Measurements from ENCODE around the gene OSBPL7. TPM values are rescaled to one million over a fixed set of nuclear protein-coding genes. Genes with fewer than 3 reads are reported as not detected.

OSBPL7 gene
- polyA plus RNA-seq, 1 donor (not counting 4 experiments of a cell fraction or from before 2014, with no cell fraction given), result 1.9 TPM

DNA sequence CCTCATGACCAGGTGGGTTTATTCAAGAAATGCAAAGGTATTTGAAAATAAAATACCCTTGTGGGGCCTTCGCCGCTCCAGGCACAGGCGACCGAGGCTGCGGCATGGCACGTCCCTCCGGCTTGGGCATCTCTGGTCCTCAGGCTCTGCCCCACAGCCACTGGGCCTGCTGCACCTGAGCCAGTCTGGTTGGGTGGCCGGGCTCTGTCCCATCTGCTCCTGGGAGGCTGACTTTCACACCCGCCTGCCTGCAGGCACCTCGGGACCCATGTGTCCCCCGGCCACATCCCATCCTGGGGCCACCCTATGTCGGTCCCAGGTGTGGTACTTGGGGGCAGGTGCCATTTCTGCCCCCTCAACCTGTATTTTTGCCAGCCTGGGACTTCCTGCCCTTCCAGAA is 20.9 kb downstream of the OSBPL7 start:
- Histone ChIP-seq H3K4me2 (ENCODE audit: control insufficient read depth, extremely low read depth, insufficient read depth, low read depth, low read length) (no peak overlapping the region), H3K36me3 (ENCODE audit: control insufficient read depth in 2 of 2, extremely low read depth in 1 of 2, insufficient read depth in 2 of 2, low read length in 2 of 2) (no peaks in the 10 kb centered on the region), H3K4me1 (ENCODE audit: control insufficient read depth, extremely low read depth, insufficient read depth, low read length) (no peaks in the 10 kb centered on the region), H2AFZ (ENCODE audit: control insufficient read depth, low read length) (no peak overlapping the region), H3K27ac (ENCODE audit: control insufficient read depth, insufficient read depth, low read length) (no peak overlapping the region), H3K9me3 (ENCODE audit: control insufficient read depth, low read depth, low read length) (no peaks in the 10 kb centered on the region), H3K4me3 (ENCODE audit: control insufficient read depth in 2 of 3, extremely low read depth in 1 of 3, insufficient read depth in 2 of 3, low read depth in 1 of 3, low read length in 3 of 3) (no peak overlapping the region), H3K27me3 (ENCODE audit: control insufficient read depth, extremely low read depth, insufficient read depth, low read length) (no peaks in the 10 kb centered on the region), H3K9me1 (ENCODE audit: control insufficient read depth, extremely low read depth, insufficient read depth, low read length) (no peaks in the 10 kb centered on the region), H3K9ac (ENCODE audit: control insufficient read depth, extremely low read depth, insufficient read depth, low read length) (no peak overlapping the region), H3K79me2 (ENCODE audit: control insufficient read depth, insufficient read depth, low read length) (no peaks in the 10 kb centered on the region), H4K20me1 (ENCODE audit: control insufficient read depth, extremely low read depth, insufficient read depth, low read length) (no peaks in the 10 kb centered on the region)
- TF ChIP-seq, protein P1, sequence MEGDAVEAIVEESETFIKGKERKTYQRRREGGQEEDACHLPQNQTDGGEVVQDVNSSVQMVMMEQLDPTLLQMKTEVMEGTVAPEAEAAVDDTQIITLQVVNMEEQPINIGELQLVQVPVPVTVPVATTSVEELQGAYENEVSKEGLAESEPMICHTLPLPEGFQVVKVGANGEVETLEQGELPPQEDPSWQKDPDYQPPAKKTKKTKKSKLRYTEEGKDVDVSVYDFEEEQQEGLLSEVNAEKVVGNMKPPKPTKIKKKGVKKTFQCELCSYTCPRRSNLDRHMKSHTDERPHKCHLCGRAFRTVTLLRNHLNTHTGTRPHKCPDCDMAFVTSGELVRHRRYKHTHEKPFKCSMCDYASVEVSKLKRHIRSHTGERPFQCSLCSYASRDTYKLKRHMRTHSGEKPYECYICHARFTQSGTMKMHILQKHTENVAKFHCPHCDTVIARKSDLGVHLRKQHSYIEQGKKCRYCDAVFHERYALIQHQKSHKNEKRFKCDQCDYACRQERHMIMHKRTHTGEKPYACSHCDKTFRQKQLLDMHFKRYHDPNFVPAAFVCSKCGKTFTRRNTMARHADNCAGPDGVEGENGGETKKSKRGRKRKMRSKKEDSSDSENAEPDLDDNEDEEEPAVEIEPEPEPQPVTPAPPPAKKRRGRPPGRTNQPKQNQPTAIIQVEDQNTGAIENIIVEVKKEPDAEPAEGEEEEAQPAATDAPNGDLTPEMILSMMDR (optimal IDR thresholded peaks at IDR 0.05 in 1 of 3, IDR thresholded peaks at IDR 0.05 in 1 of 3, conservative IDR thresholded peaks at IDR 0.05 in 1 of 3; ENCODE audit: extremely low read depth in 1 of 3, insufficient read depth in 2 of 3, low read length in 3 of 3), result no peak
- TF ChIP-seq EZH2 (IDR thresholded peaks at IDR 0.05; ENCODE audit: low read length), result no peak
- dilution Hi-C loops (cut with MboI; ENCODE audit: extremely low pct_ligation_motif_present, low sequenced_read_pairs), result no loop called here
- DNase-seq (ENCODE audit: low read depth, low spot score) (no peak), FAIRE-seq (no peak)

DNA sequence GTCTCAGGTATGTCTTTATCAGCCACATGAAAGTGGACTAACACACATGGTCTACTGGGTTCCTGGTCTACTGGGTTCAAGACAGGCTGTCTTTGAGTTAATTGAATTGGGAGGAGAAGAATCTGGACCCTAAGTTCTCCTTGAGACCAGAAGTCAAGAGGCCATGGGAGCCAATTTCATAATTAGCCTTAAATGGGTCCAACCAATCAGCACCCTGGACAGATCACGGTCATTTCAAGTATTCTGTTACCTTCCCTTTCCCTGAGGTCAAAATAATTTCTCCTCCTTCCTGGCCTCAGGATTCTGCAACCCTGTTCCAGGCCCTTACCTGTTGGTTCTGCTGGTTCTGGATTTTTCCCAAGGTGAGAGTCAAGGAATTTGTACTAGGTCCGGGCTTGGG is 23.8 kb downstream of the OSBPL7 start:
- no peak for TF ChIP-seq EZH2 (IDR thresholded peaks at IDR 0.05; ENCODE audit: low read length)
- TF ChIP-seq, protein P1 (optimal IDR thresholded peaks at IDR 0.05 in 1 of 3, IDR thresholded peaks at IDR 0.05 in 1 of 3, conservative IDR thresholded peaks at IDR 0.05 in 1 of 3; ENCODE audit: extremely low read depth in 1 of 3, insufficient read depth in 2 of 3, low read length in 3 of 3), result no peak
- Histone ChIP-seq H3K9me3 (ENCODE audit: control insufficient read depth, low read depth, low read length) (no peaks in the 10 kb centered on the region), H3K79me2 (ENCODE audit: control insufficient read depth, insufficient read depth, low read length) (no peaks in the 10 kb centered on the region), H3K9me1 (ENCODE audit: control insufficient read depth, extremely low read depth, insufficient read depth, low read length) (no peaks in the 10 kb centered on the region), H3K4me1 (ENCODE audit: control insufficient read depth, extremely low read depth, insufficient read depth, low read length) (no peaks in the 10 kb centered on the region), H3K27ac (ENCODE audit: control insufficient read depth, insufficient read depth, low read length) (no peak overlapping the region), H3K4me2 (ENCODE audit: control insufficient read depth, extremely low read depth, insufficient read depth, low read depth, low read length) (no peak overlapping the region), H3K27me3 (ENCODE audit: control insufficient read depth, extremely low read depth, insufficient read depth, low read length) (peaks cover 3% of the 10 kb centered on the region), H3K4me3 (ENCODE audit: control insufficient read depth in 2 of 3, extremely low read depth in 1 of 3, insufficient read depth in 2 of 3, low read depth in 1 of 3, low read length in 3 of 3) (no peak overlapping the region), H4K20me1 (ENCODE audit: control insufficient read depth, extremely low read depth, insufficient read depth, low read length) (no peaks in the 10 kb centered on the region), H3K9ac (ENCODE audit: control insufficient read depth, extremely low read depth, insufficient read depth, low read length) (no peak overlapping the region), H3K36me3 (ENCODE audit: control insufficient read depth in 2 of 2, extremely low read depth in 1 of 2, insufficient read depth in 2 of 2, low read length in 2 of 2) (no peaks in the 10 kb centered on the region), H2AFZ (ENCODE audit: control insufficient read depth, low read length) (no peak overlapping the region)
- dilution Hi-C loops (cut with MboI; ENCODE audit: extremely low pct_ligation_motif_present, low sequenced_read_pairs), result no loop called here
- DNase-seq (ENCODE audit: low read depth, low spot score) (no peak), FAIRE-seq (no peak)

Measured in keratinocyte (primary cell).